ENCODE data around the gene ASIC2. TPM values are rescaled to one million over a fixed set of nuclear protein-coding genes. Genes with fewer than 3 reads are reported as not detected.
A peak's percentile ranks its signal among the peaks of the same experiment; 100 is the strongest.

ASIC2 gene
- total RNA-seq, 4 donors from 2014 or later = 0.48 TPM; not detected in 3

DNA sequence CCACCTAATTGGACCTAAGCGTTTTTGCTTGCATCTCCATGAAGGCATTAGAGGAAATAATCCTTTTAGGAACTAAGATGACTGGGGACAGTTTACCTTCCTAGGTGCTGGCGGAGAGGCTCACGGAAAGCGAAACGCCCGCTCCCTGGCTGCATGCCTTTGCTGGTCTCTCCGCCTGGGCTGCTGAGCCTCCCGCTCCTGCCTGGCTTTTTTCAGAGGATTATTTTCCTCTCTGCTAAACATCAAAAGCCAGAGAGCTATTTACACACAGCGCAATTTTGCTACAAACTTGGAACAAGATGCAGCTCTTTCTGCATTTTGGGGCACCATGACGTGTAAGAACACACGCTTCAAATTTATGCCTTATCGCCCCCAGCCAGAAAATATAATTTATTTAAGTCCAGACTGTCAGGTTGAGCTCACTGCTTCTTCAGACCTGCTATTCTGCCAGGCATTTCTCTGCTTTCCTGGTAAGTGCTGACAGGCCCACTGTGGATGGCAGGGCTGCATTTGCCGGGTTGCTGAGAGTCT lies 177.0 kb downstream of the ASIC2 start:
- DNase-seq (ENCODE audit: low spot score) = no peak
- peak; percentile 52 for ATAC-seq (ENCODE audit: low FRiP score)
- no peak for TF ChIP-seq CTCF (IDR thresholded peaks at IDR 0.05)

DNA sequence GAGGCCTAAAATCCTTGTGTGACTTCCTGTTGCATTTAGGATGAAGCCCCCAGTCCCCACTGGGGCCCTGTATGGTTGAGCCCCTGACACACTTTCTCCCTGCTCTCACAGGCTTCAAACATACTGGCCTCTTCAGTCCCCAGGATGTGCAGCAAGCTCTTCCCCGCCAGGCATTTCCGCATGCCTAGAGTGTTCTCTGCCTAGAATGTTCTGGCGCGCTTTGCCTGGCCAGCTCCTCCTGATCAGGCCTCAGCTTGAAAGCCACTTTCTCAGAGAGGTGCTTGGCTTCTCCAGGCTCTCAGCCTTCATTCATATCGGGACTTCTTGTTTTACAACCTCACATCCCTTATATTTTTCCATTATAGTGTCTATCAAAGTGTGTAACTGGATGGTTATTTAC lies 177.7 kb downstream of the ASIC2 start:
- ATAC-seq (ENCODE audit: low FRiP score) (no peak), DNase-seq (ENCODE audit: low spot score) (no peak)
- TF ChIP-seq CTCF (IDR thresholded peaks at IDR 0.05) = no peak

DNA sequence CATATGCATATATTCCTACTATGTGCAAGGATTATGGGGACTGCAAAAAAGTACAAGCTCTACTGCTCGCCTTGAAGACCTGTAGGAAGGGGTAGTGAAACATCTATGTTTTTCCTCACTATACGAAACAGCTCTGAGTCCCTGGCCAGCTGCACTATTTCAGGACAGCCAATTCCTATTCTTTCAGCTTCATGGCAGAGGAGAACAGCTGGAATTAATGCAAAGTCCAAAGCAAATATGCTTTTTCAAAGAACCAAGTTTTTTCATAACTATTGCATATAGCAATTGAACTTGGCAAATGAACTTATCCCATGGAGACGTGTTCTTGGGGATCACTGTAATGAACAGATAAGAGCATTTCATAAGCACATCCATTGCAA lies 179.1 kb downstream of the ASIC2 start:
- no peak for TF ChIP-seq CTCF (IDR thresholded peaks at IDR 0.05)
- no peak for DNase-seq (ENCODE audit: low spot score)
- no peak for ATAC-seq (ENCODE audit: low FRiP score)

DNA sequence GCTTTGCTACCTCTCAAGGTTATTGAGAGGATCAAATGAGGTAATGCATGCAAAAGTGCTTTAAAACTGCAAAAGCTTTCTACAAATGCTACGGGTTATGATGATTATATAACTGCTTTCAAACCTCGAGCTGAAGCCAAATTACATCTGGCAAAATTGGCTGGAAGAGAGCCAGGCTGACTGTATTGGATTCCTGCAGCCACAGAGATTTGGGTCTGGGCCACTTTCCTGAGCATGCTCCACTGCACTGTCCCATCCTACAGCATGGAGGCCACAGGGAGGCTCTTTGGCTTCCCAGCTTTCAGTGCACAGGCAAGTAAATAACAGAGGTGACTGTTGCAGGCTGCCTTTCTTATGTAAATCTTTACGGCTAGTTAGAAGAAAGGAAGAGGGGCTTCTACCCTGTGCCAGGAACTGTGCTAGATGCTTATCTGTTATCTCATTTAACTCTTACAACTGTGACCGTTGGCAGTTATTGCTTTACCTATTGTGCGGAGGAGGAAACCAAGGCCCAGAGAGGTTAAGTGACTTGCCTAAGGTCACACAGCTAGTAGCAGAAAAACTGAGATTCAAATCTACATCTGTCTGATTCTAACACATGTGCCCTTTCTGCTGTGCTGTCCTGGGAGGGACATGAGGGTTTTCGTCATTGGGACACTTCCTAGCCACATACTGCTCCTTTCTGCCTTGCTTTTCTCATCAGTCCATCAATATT lies 179.7 kb downstream of the ASIC2 start:
- DNase-seq (ENCODE audit: low spot score) (no peak), ATAC-seq (ENCODE audit: low FRiP score) (no peak)
- TF ChIP-seq CTCF (IDR thresholded peaks at IDR 0.05) = no peak

GRCh38 chr17:33112763-33113162 lies 180.3 kb downstream of the ASIC2 start:
- peak; percentile 49 for ATAC-seq (ENCODE audit: low FRiP score)
- TF ChIP-seq CTCF (IDR thresholded peaks at IDR 0.05) = no peak
- DNase-seq (ENCODE audit: low spot score) = no peak

- no peak for TF ChIP-seq CTCF (IDR thresholded peaks at IDR 0.05)
- DNase-seq (ENCODE audit: low spot score) = no peak
- ATAC-seq (ENCODE audit: low FRiP score) = no peak
These were observed 183.6 kb downstream of the ASIC2 start for GRCh38 chr17:33109336-33110072.

Data from omental fat pad (tissue), 4 donors.